CD4-positive, alpha-beta T cell treated with Interleukin-15 for 1 hour (primary cell): Measurements from ENCODE around the gene WDR26.
A peak's percentile ranks its signal among the peaks of the same experiment; 100 is the strongest.
"Not testable (repeated sequence)": the region's sequence is repeated elsewhere in the genome, so short reads cannot be mapped to it uniquely, and the experiment has no call there.

Source experiments
- DNase-seq: peaks from one replicate; pipeline ENCODE4 v3.0.0-alpha.2; 2020

Gene WDR26

GRCh38 chr1:224434691-224435317 is at the start of gene WDR26:
TSS of gene WDR26 (minus strand) at chr1:224434797.
- peak; percentile 88 for DNase-seq

- DNase-seq: not testable (repeated sequence)
These were observed 48.6 kb upstream of the WDR26 start for GRCh38 chr1:224483206-224483605.

- DNase-seq: no peak
These were observed 48.0 kb upstream of the WDR26 start for GRCh38 chr1:224482619-224483018.

GRCh38 chr1:224481601-224482000 is 47.0 kb upstream of the WDR26 start:
- DNase-seq: no peak

- DNase-seq: not testable (repeated sequence)
These were observed 46.4 kb upstream of the WDR26 start for GRCh38 chr1:224480888-224481459.

- DNase-seq: not testable (repeated sequence)
These were observed 45.6 kb upstream of the WDR26 start for GRCh38 chr1:224480200-224480599.

GRCh38 chr1:224472806-224473205 is 38.2 kb upstream of the WDR26 start:
- DNase-seq: no peak

GRCh38 chr1:224466154-224466553 is 31.6 kb upstream of the WDR26 start:
- DNase-seq: no peak

GRCh38 chr1:224459966-224460365 is 25.4 kb upstream of the WDR26 start:
- no peak for DNase-seq

GRCh38 chr1:224458996-224459395 is 24.4 kb upstream of the WDR26 start:
- DNase-seq: no peak

GRCh38 chr1:224458296-224458695 is 23.7 kb upstream of the WDR26 start:
- no peak for DNase-seq

GRCh38 chr1:224457782-224458144 is 23.2 kb upstream of the WDR26 start:
- DNase-seq: no peak

GRCh38 chr1:224456637-224456953 is 22.0 kb upstream of the WDR26 start:
- DNase-seq: no peak

GRCh38 chr1:224454402-224455055 is 19.9 kb upstream of the WDR26 start:
- no peak for DNase-seq

- no peak for DNase-seq
These were observed 16.2 kb upstream of the WDR26 start for GRCh38 chr1:224450561-224451350.

GRCh38 chr1:224450159-224450558 is 15.6 kb upstream of the WDR26 start:
- no peak for DNase-seq

GRCh38 chr1:224448453-224449017 is 13.9 kb upstream of the WDR26 start:
- DNase-seq: no peak

- no peak for DNase-seq
These were observed 13.4 kb upstream of the WDR26 start for GRCh38 chr1:224447971-224448370.

- DNase-seq: no peak
These were observed 12.7 kb upstream of the WDR26 start for GRCh38 chr1:224447251-224447650.

GRCh38 chr1:224438989-224439388 is 4.4 kb upstream of the WDR26 start:
- no peak for DNase-seq

GRCh38 chr1:224435999-224436398 is 1.4 kb upstream of the WDR26 start:
- no peak for DNase-seq

GRCh38 chr1:224435318-224435763 is 744 bp upstream of the WDR26 start:
- DNase-seq: no peak
